Measurements from ENCODE around the gene TRIM22.

Gene TRIM22

GRCh38 chr11:5726351-5726750 is 36.8 kb downstream of the TRIM22 start:
- TF ChIP-seq CTCF (IDR thresholded peaks at IDR 0.05; ENCODE audit: insufficient read depth, low read depth, low read length, missing control alignments) = no peak
- H3K4me3 ChIP-seq (ENCODE audit: low read depth, low read length) = no peak overlapping the region
- DNase-seq (ENCODE audit: low read depth) = no peak

- H3K4me3 ChIP-seq (ENCODE audit: low read depth, low read length) = no peak overlapping the region
- no peak for TF ChIP-seq CTCF (IDR thresholded peaks at IDR 0.05; ENCODE audit: insufficient read depth, low read depth, low read length, missing control alignments)
Measured at GRCh38 chr11:5727691-5728090, 38.1 kb downstream of the TRIM22 start.

GRCh38 chr11:5736396-5736795 is 46.8 kb downstream of the TRIM22 start, which contains the start of gene OR56B1:
Gene OR56B1, plus strand, starts transcription at chr11:5736448. Its CDS starts 69 bp downstream, at chr11:5736517.
- no peak within 1 kb of the TSS for H3K4me3 ChIP-seq (ENCODE audit: low read depth, low read length)
- TF ChIP-seq CTCF (IDR thresholded peaks at IDR 0.05; ENCODE audit: insufficient read depth, low read depth, low read length, missing control alignments) = no peak
- no peak for DNase-seq (ENCODE audit: low read depth)

More at GRCh38 chr11:5727691-5728090, 38.1 kb downstream of the TRIM22 start:
- DNase-seq (ENCODE audit: low read depth) = no peak

GRCh38 chr11:5737091-5737490 is 47.5 kb downstream of the TRIM22 start:
- DNase-seq (ENCODE audit: low read depth) = no peak
- no peak overlapping the region for H3K4me3 ChIP-seq (ENCODE audit: low read depth, low read length)
- TF ChIP-seq CTCF (IDR thresholded peaks at IDR 0.05; ENCODE audit: insufficient read depth, low read depth, low read length, missing control alignments) = no peak

- TF ChIP-seq CTCF (IDR thresholded peaks at IDR 0.05; ENCODE audit: insufficient read depth, low read depth, low read length, missing control alignments) = no peak
- no peak overlapping the region for H3K4me3 ChIP-seq (ENCODE audit: low read depth, low read length)
- no peak for DNase-seq (ENCODE audit: low read depth)
Measured at GRCh38 chr11:5737670-5738392, 48.2 kb downstream of the TRIM22 start.

GRCh38 chr11:5738431-5738830 is 48.8 kb downstream of the TRIM22 start:
- H3K4me3 ChIP-seq (ENCODE audit: low read depth, low read length) = no peak overlapping the region
- TF ChIP-seq CTCF (IDR thresholded peaks at IDR 0.05; ENCODE audit: insufficient read depth, low read depth, low read length, missing control alignments) = no peak
- no peak for DNase-seq (ENCODE audit: low read depth)

GRCh38 chr11:5746614-5747013 is 57.0 kb downstream of the TRIM22 start:
- no peak for DNase-seq (ENCODE audit: low read depth)
- TF ChIP-seq CTCF (IDR thresholded peaks at IDR 0.05; ENCODE audit: insufficient read depth, low read depth, low read length, missing control alignments) = no peak
- no peak overlapping the region for H3K4me3 ChIP-seq (ENCODE audit: low read depth, low read length)

Measured in GM12865 (cell line).